ENCODE measurements around the gene SCFD1.

The SCFD1 gene

DNA sequence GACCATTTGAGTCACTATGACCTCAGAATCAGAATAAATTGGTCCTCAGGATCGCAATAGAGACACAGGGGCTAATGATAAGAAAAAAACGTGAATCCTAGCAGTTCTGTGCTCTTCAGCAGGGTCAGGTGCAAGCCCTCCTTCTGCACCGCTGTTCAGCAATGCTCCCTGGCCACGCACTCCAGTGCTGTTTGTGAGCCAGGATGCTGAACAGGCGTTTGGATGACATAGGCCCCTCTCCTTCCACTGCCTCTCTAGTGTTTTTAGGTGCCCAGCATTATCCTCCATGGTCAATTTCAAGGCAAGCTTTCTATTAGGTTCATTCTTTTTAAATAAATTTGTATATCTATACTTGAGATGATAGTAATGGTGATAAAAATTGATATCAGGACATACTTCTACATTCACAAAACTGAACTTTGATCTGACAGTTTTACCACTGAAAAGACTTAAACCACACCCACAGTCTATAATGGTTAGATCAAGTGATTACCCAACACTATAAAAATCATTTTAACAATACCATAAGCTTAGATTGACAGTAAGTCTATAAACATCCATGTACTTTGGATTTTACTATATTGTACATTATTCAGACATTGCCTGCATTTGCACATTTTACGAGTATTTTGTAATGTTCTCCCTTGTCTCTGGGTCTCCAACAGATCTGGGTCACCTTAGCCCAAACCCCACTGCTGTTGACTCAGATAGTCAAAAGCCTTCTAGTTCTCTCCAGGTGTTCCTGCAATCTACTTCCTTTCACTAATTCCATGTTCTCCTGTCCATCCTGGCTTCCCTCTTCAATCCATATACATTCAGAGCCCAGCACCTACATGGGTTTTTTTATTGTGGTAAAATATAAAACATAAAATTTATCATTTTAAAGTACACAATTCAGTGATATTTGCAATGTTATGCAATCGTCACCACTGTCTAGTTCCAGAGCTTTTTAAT lies 137.3 kb downstream of the SCFD1 start:
- no peak for DNase-seq

GRCh38 chr14:30763891-30764290 lies 141.8 kb downstream of the SCFD1 start:
- no peak for DNase-seq

GRCh38 chr14:30767624-30768023 lies 145.5 kb downstream of the SCFD1 start:
- no peak for DNase-seq

- DNase-seq, result no peak
Measured at GRCh38 chr14:30768791-30769190, 146.7 kb downstream of the SCFD1 start.

- no peak for DNase-seq
Measured at GRCh38 chr14:30770376-30770775, 148.3 kb downstream of the SCFD1 start.

GRCh38 chr14:30771595-30771994 lies 149.5 kb downstream of the SCFD1 start:
- no peak for DNase-seq

DNA sequence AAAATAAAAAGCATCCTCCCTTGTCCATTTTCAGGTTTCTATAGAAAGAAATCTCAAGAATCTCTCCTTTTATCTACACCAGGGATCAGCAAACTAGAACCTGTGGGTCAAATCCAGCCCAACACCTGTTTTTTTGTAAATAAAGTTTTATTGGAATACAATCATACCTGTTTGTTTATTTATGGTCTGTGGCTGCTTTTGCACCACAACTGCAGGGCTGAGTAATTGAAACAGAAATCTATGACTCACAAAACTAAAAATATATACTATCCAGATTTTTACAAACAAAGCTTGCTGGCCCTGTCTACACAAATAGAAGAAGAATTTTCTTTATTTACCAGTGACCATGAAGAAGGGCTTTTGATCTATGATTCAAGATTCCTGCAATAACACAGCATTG lies 157.1 kb downstream of the SCFD1 start:
- no peak for DNase-seq
